Aorta (tissue), 5 donors: ENCODE data around the gene DTX2. TPM values are rescaled to one million over a fixed set of nuclear protein-coding genes. Genes with fewer than 3 reads are reported as not detected.
"Not testable (repeated sequence)": the region's sequence is repeated elsewhere in the genome, so short reads cannot be mapped to it uniquely, and the experiment has no call there.

Experiments
- ATAC-seq: fragments of 200-7000 bp; cut with Tn5 transposase; one replicate; pipeline ENCODE4 v1.9.1; 2022; ENCODE audit warnings: moderate library complexity; ENCODE audit not compliant: low FRiP score
- DNase-seq, 2 donors: peaks; one replicate each; pipeline ENCODE4 v3.0.0-alpha.2; 2020
- H3K27ac ChIP-seq, 2 donors: one replicate each; pipeline ENCODE4 v1.5.1; 2013; ENCODE audit warnings: low read length in 2 of 2, mild to moderate bottlenecking in 2 of 2, moderate library complexity in 2 of 2, control low read depth in 1 of 2, inconsistent platforms in 1 of 2, low read depth in 1 of 2
- H3K27me3 ChIP-seq, 2 donors: one replicate each; pipeline ENCODE4 v1.6.1; 2013; ENCODE audit warnings: control low read depth in 1 of 2, low read length in 1 of 2, mild to moderate bottlenecking in 1 of 2, moderate library complexity in 1 of 2; ENCODE audit not compliant: insufficient read depth in 2 of 2, control insufficient read depth in 1 of 2
- H3K36me3 ChIP-seq, 2 donors: one replicate each; pipeline ENCODE4 v1.6.1; 2013; ENCODE audit warnings: control low read depth in 1 of 2, low read length in 1 of 2, mild to moderate bottlenecking in 1 of 2; ENCODE audit not compliant: insufficient read depth in 2 of 2, control insufficient read depth in 1 of 2
- H3K4me1 ChIP-seq, 2 donors: one replicate each; pipeline ENCODE4 v1.6.1; 2013; ENCODE audit warnings: low read length in 2 of 2, control low read depth in 1 of 2, mild to moderate bottlenecking in 1 of 2, moderate library complexity in 1 of 2; ENCODE audit not compliant: insufficient read depth in 2 of 2, control insufficient read depth in 1 of 2
- H3K4me3 ChIP-seq, 2 donors: one replicate each; pipeline ENCODE4 v1.5.1; 2013; ENCODE audit warnings: low read length in 2 of 2, control low read depth in 1 of 2, mild to moderate bottlenecking in 1 of 2
- H3K9me3 ChIP-seq: one replicate; pipeline ENCODE4 v1.6.1; 2013; ENCODE audit warnings: mild to moderate bottlenecking, low read length; ENCODE audit not compliant: control insufficient read depth
- WGBS, 2 donors: extraction: QIAGEN DNeasy Blood & Tissue Kit; methylation state at CpG; one replicate each; pipeline ENCODE4 v1.1.7; 2013; 5-methylcytosine and 5-hydroxymethylcytosine counted together
- intact Hi-C, 2 donors: fragments of 100-400 bp; cut with DNase I; formaldehyde crosslinking; loops; one replicate each; pipeline versions ENCODE4 v1.14.2 to v1.15.0; 2022
- polyA plus RNA-seq, 2 donors: library from polyadenylated mRNA; stranded (reverse); fragments of 200-250 nt; gene quantifications; one replicate each; pipeline ENCODE4 v1.2.3, GENCODE V29; 2013
- total RNA-seq, 2 donors: library from RNA; stranded (reverse); fragmentation: NEBNext Ultra II Directional; extraction: Animal tissue kit (Norgen Biotek cat#: 25700); gene quantifications; one replicate each; pipeline ENCODE4 v1.2.1, GENCODE V29; 2021
- donor health status: healthy with polysubstance abuse.
- donor health status: Bipolar disorder and iron deficiency.
- donor health status: DM: no; HTN: no; CAD: no.
- donor health status: DM: no; HTN: no; CAD: no.
- donor health status: DM: yes; HTN: yes; CAD: no.

DTX2 gene
- total and polyA plus RNA-seq, 4 donors, result 10.4 to 40.9 (median 19.0) TPM

DNA sequence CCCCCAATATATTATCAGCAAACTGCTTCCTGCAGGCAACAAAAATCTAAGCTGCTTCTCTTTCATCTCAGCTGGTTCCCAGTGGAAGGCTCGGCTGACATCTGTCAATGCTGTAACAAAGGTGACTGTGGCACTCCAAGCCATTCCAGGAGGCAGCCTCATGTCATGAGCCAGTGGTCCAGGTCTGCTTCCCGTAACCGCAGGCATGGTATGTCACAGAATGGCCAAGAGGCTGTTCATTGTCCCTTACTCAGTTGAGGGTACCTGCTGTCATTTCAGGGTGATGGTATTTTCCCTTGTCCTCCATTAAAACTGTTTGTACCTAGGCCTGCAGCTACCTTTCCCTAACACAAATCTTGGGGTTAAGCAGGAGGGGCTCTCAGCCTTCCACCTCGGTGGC lies 21.1 kb upstream of the DTX2 start:
- peak in 1 of 2 donors; percentile 34 for DNase-seq
- ATAC-seq, H3K4me1 ChIP-seq, intact Hi-C loops, H3K9me3 ChIP-seq, H3K27me3 ChIP-seq, H3K4me3 ChIP-seq, H3K27ac ChIP-seq, H3K36me3 ChIP-seq: not testable (repeated sequence)
- WGBS, 2 donors, result 90 to 94% methylated on average over 4 of the region's 4 CpGs

DNA sequence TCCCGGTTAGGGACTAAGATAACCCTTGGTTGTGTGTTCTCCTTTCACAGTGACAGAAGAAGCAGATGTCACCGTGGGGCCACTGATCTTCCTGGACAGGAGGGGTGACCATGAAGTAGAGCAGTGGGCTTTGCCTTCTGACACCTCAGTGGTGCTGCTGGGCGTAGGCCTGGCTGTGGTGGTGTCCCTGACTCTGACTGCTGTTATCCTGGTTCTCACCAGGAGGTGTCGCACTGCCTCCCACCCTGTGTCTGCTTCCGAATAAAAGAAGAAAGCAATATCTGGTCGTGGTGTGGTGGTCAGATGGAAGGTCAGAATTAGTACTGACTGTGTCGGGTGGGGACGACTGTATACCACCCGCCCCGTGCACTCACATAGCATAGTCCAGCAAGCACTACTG lies 19.7 kb upstream of the DTX2 start:
- intact Hi-C loops, H3K4me1 ChIP-seq, H3K27ac ChIP-seq, H3K36me3 ChIP-seq, DNase-seq, H3K4me3 ChIP-seq, H3K9me3 ChIP-seq, H3K27me3 ChIP-seq: not testable (repeated sequence)
- ATAC-seq, result peak; percentile 57
- 73 to 100% methylated on average over 1 to 2 of the region's 10 CpGs for WGBS, 2 donors

DNA sequence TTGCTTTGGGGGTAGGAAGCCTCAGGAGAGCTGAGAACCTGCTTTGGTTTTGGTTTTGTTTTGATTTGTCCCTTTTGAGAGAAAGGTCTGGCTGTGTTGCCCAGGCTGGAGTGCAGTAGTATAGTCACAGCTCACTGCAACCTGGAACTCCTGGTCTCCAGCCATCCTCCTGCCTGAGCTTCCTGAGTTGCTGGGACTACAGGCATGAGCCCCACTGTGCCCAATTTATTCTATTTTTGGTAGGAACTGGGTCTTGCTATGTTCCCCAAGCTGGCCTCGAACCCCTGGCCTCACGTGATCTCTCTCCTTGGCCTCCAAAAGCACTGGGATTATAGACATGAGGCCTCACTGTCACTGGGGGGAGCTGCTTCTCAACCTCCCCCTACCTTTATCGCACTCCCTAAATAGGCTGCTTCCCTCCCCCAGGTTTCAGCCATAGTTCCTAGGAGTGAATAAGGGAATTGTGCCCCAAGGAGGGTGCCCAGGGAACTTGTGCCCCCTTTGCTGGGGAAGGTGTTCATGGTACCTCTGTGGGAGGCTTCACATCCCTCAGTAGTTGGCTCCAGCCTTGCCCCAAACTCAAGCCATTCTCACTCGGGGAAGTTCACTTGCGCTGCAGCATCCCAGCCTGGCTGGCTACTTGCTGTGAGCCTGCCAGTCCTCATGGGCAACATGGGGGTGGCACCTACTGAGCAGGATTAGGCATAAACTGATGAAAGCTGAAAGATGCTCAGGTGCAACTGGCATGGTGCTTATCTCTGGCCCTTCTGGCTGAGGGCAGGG lies 18.7 kb upstream of the DTX2 start:
- intact Hi-C loops, H3K27me3 ChIP-seq, H3K4me1 ChIP-seq, ATAC-seq, DNase-seq, H3K27ac ChIP-seq, H3K4me3 ChIP-seq, H3K36me3 ChIP-seq, H3K9me3 ChIP-seq: not testable (repeated sequence)
- WGBS, 2 donors, result 91 to 98% methylated on average over 4 to 5 of the region's 5 CpGs

DNA sequence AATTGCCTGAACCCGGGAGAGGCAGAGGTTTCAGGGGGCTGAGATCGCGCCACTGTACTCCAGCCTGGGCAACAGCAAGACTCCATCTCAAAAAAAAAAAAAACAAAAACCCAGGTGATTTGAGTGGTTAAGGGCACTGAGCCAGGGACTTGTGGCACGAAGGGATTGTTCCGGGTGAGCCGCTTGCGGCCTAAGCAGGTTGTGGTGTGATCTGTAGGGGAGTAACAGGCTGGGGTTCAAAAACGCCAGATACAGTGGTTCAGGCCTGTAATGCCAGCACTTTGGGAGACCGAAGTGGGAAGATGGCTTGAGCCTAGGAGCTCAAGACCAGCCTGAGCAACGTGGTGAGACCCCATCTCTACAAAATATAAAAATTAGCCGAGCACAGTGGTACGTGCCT lies 17.7 kb upstream of the DTX2 start:
- H3K4me1 ChIP-seq, intact Hi-C loops, DNase-seq, H3K36me3 ChIP-seq, ATAC-seq, H3K4me3 ChIP-seq, H3K9me3 ChIP-seq, H3K27ac ChIP-seq, H3K27me3 ChIP-seq: not testable (repeated sequence)
- WGBS, 2 donors, result 93 to 95% methylated on average over 6 to 11 of the region's 12 CpGs

DNA sequence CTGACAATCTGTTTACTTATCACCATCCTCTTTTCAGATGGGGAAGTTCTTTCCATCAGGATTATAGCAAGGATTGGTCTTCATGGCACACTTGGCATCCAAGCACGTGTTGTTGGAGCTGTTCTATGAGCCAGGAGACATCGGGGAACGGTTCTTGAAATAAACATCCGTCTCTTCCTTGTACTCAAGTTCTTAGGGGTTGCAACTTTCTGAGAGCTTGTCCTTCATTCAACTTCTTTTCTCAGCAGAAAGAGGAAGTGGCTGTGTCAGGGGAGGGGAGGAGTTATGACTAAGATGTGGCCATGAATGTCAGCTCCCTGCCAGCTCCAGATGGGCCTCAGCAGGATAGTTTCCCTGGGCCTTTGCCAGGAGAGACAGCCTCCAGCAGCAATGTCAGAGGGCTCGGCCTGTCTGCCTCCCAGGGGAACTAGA lies 15.9 kb upstream of the DTX2 start:
- H3K27ac ChIP-seq, H3K27me3 ChIP-seq, H3K9me3 ChIP-seq, H3K36me3 ChIP-seq, H3K4me3 ChIP-seq, intact Hi-C loops, H3K4me1 ChIP-seq: not testable (repeated sequence)
- peak; percentile 92 for ATAC-seq
- DNase-seq, result peak in 1 of 2 donors; percentile 56
- WGBS, 2 donors, result 5% methylated on average over 4 of the region's 5 CpGs

DNA sequence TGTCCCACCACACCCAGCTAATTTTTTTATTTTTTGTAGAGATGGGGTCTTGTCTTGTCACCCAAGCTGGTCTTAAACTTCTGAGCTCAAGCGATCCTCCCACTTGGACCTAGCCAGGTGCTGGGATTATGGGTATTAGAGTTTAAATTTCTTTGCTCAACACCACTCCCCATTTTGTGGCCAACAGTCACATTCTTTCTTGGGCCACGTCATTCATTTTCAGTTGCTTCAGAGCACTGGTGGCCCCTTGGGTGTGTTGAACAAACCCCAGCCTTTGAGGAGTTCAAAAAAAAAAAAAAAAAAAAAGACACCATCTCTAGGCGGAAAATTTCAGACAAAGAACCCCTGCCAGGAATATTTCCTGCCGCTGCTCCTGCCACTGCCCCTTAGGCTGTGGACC lies 4.5 kb upstream of the DTX2 start:
- H3K9me3 ChIP-seq, H3K36me3 ChIP-seq, H3K4me3 ChIP-seq, DNase-seq, H3K4me1 ChIP-seq, H3K27me3 ChIP-seq, intact Hi-C loops, H3K27ac ChIP-seq, ATAC-seq: not testable (repeated sequence)
- 44% methylated on average over 2 of the region's 4 CpGs; no CpG with 5 or more reads in 1 of the 2 donors for WGBS, 2 donors

DNA sequence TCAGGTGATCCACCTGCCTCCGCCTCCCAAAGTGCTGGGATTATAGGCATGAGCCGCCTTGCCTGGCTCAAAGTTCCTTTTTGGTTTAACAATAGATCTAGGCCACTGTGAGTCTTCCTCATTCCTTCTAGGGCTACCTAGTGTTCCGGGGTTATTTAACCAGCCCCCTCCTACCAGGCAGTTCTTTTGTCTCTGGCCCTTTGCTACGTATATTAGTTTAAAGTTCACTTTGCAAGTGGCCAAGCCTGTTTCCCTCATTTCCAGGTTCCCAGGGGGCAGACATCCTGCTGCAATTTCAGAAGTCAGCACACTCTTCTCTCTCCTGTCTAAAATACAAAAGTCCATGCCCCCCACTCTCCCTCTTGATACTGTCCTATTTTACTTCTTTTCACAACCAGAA lies 3.0 kb upstream of the DTX2 start:
- H3K4me1 ChIP-seq, H3K9me3 ChIP-seq, ATAC-seq, intact Hi-C loops, H3K27ac ChIP-seq, H3K36me3 ChIP-seq, H3K27me3 ChIP-seq, H3K4me3 ChIP-seq, DNase-seq: not testable (repeated sequence)
- WGBS, 2 donors, result 34 to 40% methylated on average over 1 of the region's 4 CpGs

DNA sequence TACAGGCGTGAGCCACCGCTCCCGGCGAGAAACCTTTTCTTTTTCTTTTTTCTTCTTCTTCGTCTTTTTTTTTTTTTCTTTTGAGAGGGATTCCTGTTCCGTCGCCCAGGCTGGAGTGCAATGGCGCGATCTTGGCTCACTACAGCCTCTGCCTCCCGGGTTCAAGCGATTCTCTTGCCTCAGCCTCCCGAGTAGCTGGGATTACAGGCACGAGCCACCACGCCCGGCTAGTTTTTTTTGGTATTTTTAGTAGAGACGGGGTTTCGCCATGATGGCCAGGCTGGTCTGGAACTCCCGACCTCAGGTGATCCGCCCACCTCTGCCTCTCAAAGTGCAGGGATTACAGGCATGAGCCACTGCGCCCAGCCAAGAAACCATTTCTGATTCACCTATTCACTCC lies 742 bp upstream of the DTX2 start:
- DNase-seq, H3K4me3 ChIP-seq, ATAC-seq, H3K36me3 ChIP-seq, H3K27ac ChIP-seq, H3K9me3 ChIP-seq, H3K4me1 ChIP-seq, H3K27me3 ChIP-seq, intact Hi-C loops: not testable (repeated sequence)
- WGBS, 2 donors, result 87 to 90% methylated on average over 11 to 14 of the region's 20 CpGs

DNA sequence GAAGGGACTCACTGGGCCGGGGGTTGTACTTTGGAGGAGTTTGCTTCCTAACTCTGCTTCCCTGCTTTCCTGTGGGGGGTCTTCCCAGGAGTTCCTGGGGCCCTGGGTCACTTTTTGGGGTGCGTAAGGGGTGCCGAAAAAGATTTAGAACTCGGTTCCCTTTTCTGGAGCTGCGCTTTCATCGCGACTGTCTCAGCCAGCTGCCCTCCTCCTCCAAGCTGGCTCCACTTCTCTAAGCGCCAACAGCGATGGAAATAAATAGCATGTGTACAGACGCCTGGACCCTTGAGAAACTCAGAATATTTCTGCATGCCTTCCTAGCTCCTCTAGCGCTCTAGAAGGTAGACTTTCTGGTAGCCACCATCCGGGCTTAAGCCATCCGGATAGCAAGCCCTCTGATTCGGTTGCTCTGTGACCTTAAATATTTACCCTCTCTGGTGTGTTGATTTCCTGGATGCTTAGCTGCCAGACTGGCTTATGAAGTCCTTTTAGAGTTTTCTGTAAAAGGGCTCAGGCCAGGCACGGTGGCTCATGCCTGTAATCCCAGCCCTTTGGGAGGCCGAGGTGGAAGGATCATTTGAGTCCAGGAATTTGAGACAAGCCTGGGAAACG lies 868 bp downstream of the DTX2 start:
- DNase-seq, intact Hi-C loops, H3K36me3 ChIP-seq, H3K27me3 ChIP-seq, H3K4me1 ChIP-seq, H3K9me3 ChIP-seq, H3K4me3 ChIP-seq, H3K27ac ChIP-seq: not testable (repeated sequence)
- no CpG with 5 or more reads among the region's 17 CpGs for WGBS, 2 donors
- peak; percentile 51 for ATAC-seq
